GM18909 (cell line): ENCODE results near the gene ARHGAP11B.
A peak's percentile ranks its signal among the peaks of the same experiment; 100 is the strongest.
"Not testable (repeated sequence)": the region's sequence is repeated elsewhere in the genome, so short reads cannot be mapped to it uniquely, and the experiment has no call there.

Experiments
- ATAC-seq: cut with Tn5 transposase; IDR thresholded peaks from one replicate; pipeline ENCODE4 v1.9.1; 2021; ENCODE audit warnings: mild to moderate bottlenecking; ENCODE audit not compliant: unreplicated experiment, poor library complexity

The ARHGAP11B gene

GRCh38 chr15:30625436-30626193 is at the start of gene ARHGAP11B:
TSS of gene ARHGAP11B (plus strand) at chr15:30626128.
- peak; percentile 93 for ATAC-seq

- not testable (repeated sequence) for ATAC-seq
These were observed 46.4 kb upstream of the ARHGAP11B start for GRCh38 chr15:30579394-30579970.

GRCh38 chr15:30580716-30581115 is 45.2 kb upstream of the ARHGAP11B start:
- ATAC-seq, result not testable (repeated sequence)

GRCh38 chr15:30598953-30599352 is 27.0 kb upstream of the ARHGAP11B start:
- not testable (repeated sequence) for ATAC-seq

- not testable (repeated sequence) for ATAC-seq
These were observed 22.1 kb upstream of the ARHGAP11B start, which contains the start of gene GOLGA8H for GRCh38 chr15:30603796-30604195. TSS of gene GOLGA8H (plus strand) at chr15:30604028. CDS start at chr15:30604126, 98 bp downstream.

- ATAC-seq, result not testable (repeated sequence)
These were observed 13.7 kb upstream of the ARHGAP11B start for GRCh38 chr15:30612271-30612670.

GRCh38 chr15:30621342-30621741 is 4.6 kb upstream of the ARHGAP11B start:
- not testable (repeated sequence) for ATAC-seq

- ATAC-seq, result not testable (repeated sequence)
These were observed 252 bp downstream of the ARHGAP11B start for GRCh38 chr15:30626194-30626565.

- not testable (repeated sequence) for ATAC-seq
These were observed 704 bp downstream of the ARHGAP11B start for GRCh38 chr15:30626632-30627031.

- peak; percentile 86 for ATAC-seq
These were observed 24.3 kb downstream of the ARHGAP11B start for GRCh38 chr15:30650012-30650929.

GRCh38 chr15:30661154-30661553 is 35.2 kb downstream of the ARHGAP11B start:
- not testable (repeated sequence) for ATAC-seq

- ATAC-seq, result not testable (repeated sequence)
These were observed 43.7 kb downstream of the ARHGAP11B start for GRCh38 chr15:30669621-30670020.

GRCh38 chr15:30670056-30670455 is 44.1 kb downstream of the ARHGAP11B start:
- no peak for ATAC-seq

- ATAC-seq, result no peak
These were observed 45.4 kb downstream of the ARHGAP11B start for GRCh38 chr15:30671309-30671708.

- no peak for ATAC-seq
These were observed 49.2 kb downstream of the ARHGAP11B start for GRCh38 chr15:30675126-30675525.

- not testable (repeated sequence) for ATAC-seq
These were observed 50.0 kb downstream of the ARHGAP11B start for GRCh38 chr15:30675891-30676290.

GRCh38 chr15:30680997-30681396 is 55.1 kb downstream of the ARHGAP11B start:
- ATAC-seq, result not testable (repeated sequence)

GRCh38 chr15:30685709-30686285 is 59.9 kb downstream of the ARHGAP11B start:
- ATAC-seq, result not testable (repeated sequence)

GRCh38 chr15:30686651-30687050 is 60.7 kb downstream of the ARHGAP11B start:
- not testable (repeated sequence) for ATAC-seq
